ENCODE measurements around the gene COL2A1. TPM values are rescaled to one million over a fixed set of nuclear protein-coding genes. Genes with fewer than 3 reads are reported as not detected.

COL2A1 gene
- total RNA-seq, 2 experiments from 2014 or later = 0.04 TPM; not detected in 1

GRCh38 chr12:48036818-48037217 is 32.5 kb upstream of the COL2A1 start:
- Mint-ChIP-seq H3K4me1 (peaks cover 3% of the 10 kb centered on the region), H3K27ac (no peak overlapping the region), H3K27me3 (no peaks in the 10 kb centered on the region), H3K4me3 (no peak overlapping the region), H3K36me3 (no peaks in the 10 kb centered on the region), H3K9me3 (no peaks in the 10 kb centered on the region)
- DNase-seq = no peak

DNA sequence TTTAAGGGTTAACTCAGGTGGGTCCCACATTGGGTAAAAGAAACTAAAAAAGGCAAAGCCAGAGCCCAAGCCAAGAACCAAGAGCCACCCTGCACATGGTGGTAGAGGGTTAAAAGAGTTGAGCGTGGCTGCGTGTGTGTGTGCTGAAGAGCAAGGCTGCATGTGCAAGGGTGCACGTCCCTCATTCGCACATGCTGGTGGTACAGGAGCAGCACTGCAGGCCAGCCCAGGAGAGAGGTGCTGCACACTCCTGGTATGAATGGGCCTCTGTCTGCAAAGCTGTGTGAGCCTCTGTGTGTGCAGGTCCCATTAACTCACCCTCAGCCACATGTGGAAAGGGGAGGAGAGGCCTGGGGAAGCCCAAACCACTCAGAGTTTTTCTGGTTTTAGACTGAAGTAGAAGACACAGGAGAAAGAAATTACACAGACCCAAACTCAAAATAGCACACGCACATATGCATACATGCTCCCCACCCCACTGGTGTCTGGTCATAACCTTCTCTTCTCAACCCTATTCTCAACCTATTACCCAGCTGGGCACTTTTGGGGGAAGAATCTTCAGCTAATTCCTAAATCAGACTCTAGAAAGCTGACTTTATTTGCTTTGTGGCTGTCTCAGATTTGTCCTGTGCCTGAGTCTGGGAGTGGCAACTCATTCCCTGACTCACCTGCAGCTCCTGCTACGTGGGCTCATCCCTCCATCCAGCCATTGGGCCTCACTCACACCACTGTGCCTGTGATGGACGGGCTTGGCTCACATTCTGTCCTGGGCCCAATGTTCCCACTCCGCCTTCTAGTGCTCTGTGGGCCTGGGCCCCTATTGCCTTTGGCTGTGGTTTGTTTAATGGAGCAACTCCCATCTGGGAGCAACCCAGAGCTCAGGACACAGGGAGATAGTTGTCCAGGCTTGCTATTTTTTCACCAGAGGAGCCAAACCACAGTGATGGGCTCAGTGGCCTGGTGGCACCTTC is 30.8 kb upstream of the COL2A1 start:
- Mint-ChIP-seq H3K4me1 (peaks cover 3% of the 10 kb centered on the region), H3K4me3 (no peak overlapping the region)

GRCh38 chr12:48033451-48033850 is 29.2 kb upstream of the COL2A1 start:
- Mint-ChIP-seq H3K4me3 (no peak overlapping the region), H3K27me3 (no peaks in the 10 kb centered on the region), H3K27ac (no peak overlapping the region), H3K9me3 (no peaks in the 10 kb centered on the region), H3K4me1 (peaks cover 3% of the 10 kb centered on the region), H3K36me3 (no peaks in the 10 kb centered on the region)
- no peak for DNase-seq

More for the DNA sequence above, 30.8 kb upstream of the COL2A1 start:
- H3K9me3 Mint-ChIP-seq = no peaks in the 10 kb centered on the region
- H3K36me3 Mint-ChIP-seq = no peaks in the 10 kb centered on the region
- no peak for DNase-seq
- no peak overlapping the region for H3K27ac Mint-ChIP-seq
- H3K27me3 Mint-ChIP-seq = no peaks in the 10 kb centered on the region

GRCh38 chr12:48032597-48032996 is 28.3 kb upstream of the COL2A1 start:
- DNase-seq = no peak
- H3K27me3 Mint-ChIP-seq = no peaks in the 10 kb centered on the region
- no peaks in the 10 kb centered on the region for H3K36me3 Mint-ChIP-seq
- H3K27ac Mint-ChIP-seq = no peak overlapping the region
- H3K4me3 Mint-ChIP-seq = no peak overlapping the region
- H3K4me1 Mint-ChIP-seq = no peaks in the 10 kb centered on the region
- no peaks in the 10 kb centered on the region for H3K9me3 Mint-ChIP-seq

- H3K4me3 Mint-ChIP-seq = no peak overlapping the region
- H3K9me3 Mint-ChIP-seq = no peaks in the 10 kb centered on the region
- no peaks in the 10 kb centered on the region for H3K4me1 Mint-ChIP-seq
- no peaks in the 10 kb centered on the region for H3K36me3 Mint-ChIP-seq
- DNase-seq = no peak
- no peaks in the 10 kb centered on the region for H3K27me3 Mint-ChIP-seq
- no peak overlapping the region for H3K27ac Mint-ChIP-seq
Observed at GRCh38 chr12:48031135-48031960, 27.1 kb upstream of the COL2A1 start.

DNA sequence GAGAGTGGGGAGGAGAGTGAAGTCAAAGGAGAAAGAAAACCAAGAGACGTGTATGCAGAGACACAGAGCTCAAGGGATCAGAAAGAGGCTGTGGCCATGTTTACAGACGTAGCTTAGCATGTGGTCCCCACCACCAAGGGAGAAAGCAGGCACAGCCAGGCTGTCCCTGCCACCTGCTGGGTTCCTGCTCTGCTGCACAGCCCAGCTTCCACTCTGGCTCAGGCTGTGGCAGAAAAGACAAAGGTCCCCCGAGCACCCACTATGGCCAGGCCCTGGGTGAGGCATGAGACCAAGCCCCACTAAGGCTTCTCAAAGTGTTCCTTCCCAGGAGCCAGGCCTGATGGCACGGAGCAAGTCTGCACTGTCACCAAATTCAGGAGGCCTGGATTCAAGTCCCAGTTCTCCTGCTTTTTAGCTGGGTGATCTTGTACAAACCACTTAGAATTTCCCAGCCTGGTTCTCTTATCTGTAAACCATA is 25.9 kb upstream of the COL2A1 start:
- Mint-ChIP-seq H3K27me3 (no peaks in the 10 kb centered on the region), H3K4me3 (no peak overlapping the region), H3K9me3 (no peaks in the 10 kb centered on the region), H3K4me1 (no peaks in the 10 kb centered on the region), H3K27ac (no peak overlapping the region), H3K36me3 (no peaks in the 10 kb centered on the region)
- no peak for DNase-seq

- Mint-ChIP-seq H3K9me3 (no peaks in the 10 kb centered on the region), H3K27ac (no peak overlapping the region), H3K36me3 (no peaks in the 10 kb centered on the region), H3K27me3 (no peaks in the 10 kb centered on the region), H3K4me1 (no peaks in the 10 kb centered on the region), H3K4me3 (no peak overlapping the region)
- no peak for DNase-seq
Observed at GRCh38 chr12:48029491-48030172, 25.4 kb upstream of the COL2A1 start.

- H3K36me3 Mint-ChIP-seq = no peaks in the 10 kb centered on the region
- no peaks in the 10 kb centered on the region for H3K4me1 Mint-ChIP-seq
- no peak for DNase-seq
- no peaks in the 10 kb centered on the region for H3K9me3 Mint-ChIP-seq
- no peak overlapping the region for H3K27ac Mint-ChIP-seq
- H3K27me3 Mint-ChIP-seq = no peaks in the 10 kb centered on the region
- no peak overlapping the region for H3K4me3 Mint-ChIP-seq
Observed at GRCh38 chr12:48028541-48029431, 24.5 kb upstream of the COL2A1 start.

GRCh38 chr12:48027183-48028002 is 23.1 kb upstream of the COL2A1 start:
- Mint-ChIP-seq H3K27ac (no peak overlapping the region), H3K9me3 (no peaks in the 10 kb centered on the region), H3K4me1 (no peaks in the 10 kb centered on the region), H3K27me3 (no peaks in the 10 kb centered on the region), H3K36me3 (no peaks in the 10 kb centered on the region), H3K4me3 (no peak overlapping the region)
- no peak for DNase-seq

DNA sequence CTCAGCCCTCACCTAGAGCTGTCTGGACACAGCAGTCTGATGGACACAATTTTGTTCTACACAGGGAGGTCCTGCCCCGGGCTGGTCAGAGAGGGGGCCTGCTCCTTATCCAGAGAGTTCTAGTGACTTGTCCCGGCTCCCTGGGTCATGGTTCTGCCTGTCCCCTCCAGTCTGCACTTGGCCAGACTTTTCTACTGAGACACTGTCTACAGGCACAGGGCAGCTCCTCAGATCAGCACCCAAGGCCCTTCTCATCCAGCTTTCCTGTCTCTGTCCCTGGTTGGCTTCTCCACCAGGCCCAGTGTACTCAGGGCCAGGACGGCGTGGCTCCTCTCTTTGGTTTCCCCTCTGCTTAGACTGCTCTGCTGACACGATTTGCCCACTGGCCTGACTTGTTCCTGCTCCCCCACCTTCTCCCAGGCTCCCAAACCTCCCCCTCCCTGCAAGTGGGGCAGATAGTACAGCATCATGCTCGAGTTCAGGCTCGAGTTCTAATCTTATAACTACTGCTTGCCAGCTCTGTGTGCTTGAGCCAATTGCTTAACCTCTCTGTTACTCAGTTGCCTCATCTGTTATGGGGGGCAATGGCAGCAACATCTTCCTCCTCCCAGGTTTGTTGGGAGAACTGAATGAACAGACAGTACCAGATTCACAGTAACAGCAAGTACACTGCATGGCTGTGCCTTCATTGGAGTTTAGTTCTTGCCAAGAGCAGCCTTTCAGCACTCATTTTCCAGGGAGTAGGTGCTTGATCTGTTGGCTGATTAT is 22.0 kb upstream of the COL2A1 start:
- Mint-ChIP-seq H3K27ac (peak overlapping the region; percentile 35), H3K27me3 (peaks cover 7% of the 10 kb centered on the region), H3K4me1 (no peaks in the 10 kb centered on the region), H3K36me3 (no peaks in the 10 kb centered on the region), H3K9me3 (no peaks in the 10 kb centered on the region), H3K4me3 (no peak overlapping the region)
- DNase-seq = no peak

- peaks cover 12% of the 10 kb centered on the region for H3K27me3 Mint-ChIP-seq
- no peak overlapping the region for H3K27ac Mint-ChIP-seq
- H3K4me3 Mint-ChIP-seq = no peak overlapping the region
- no peak for DNase-seq
- no peaks in the 10 kb centered on the region for H3K36me3 Mint-ChIP-seq
- no peaks in the 10 kb centered on the region for H3K9me3 Mint-ChIP-seq
- H3K4me1 Mint-ChIP-seq = no peaks in the 10 kb centered on the region
Observed at GRCh38 chr12:48025281-48025680, 21.0 kb upstream of the COL2A1 start.

GRCh38 chr12:48024735-48025134 is 20.5 kb upstream of the COL2A1 start:
- Mint-ChIP-seq H3K27ac (no peak overlapping the region), H3K9me3 (no peaks in the 10 kb centered on the region), H3K4me3 (no peak overlapping the region), H3K4me1 (no peaks in the 10 kb centered on the region), H3K36me3 (no peaks in the 10 kb centered on the region), H3K27me3 (peaks cover 12% of the 10 kb centered on the region)
- no peak for DNase-seq

DNA sequence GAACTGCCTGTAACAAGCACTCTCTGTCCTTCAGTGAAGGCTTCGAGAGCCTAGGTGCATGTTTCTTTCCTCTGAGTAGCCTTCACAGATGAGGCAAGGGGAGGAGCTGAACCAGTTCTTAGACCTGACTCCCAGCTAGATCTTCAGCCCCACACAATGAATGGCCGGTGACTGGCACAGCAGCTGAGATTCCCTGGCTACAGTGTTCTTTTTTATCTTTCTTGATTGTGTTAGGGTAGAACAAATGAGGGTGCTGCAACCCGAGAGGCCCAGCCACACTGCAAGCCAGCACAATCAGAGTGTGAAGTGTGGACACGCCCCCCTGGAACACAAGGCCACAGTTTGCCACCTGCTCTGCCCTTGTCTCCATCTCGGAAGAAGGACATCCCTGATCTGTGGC is 19.1 kb upstream of the COL2A1 start:
- no peaks in the 10 kb centered on the region for H3K4me1 Mint-ChIP-seq
- no peak for DNase-seq
- H3K4me3 Mint-ChIP-seq = no peak overlapping the region
- no peaks in the 10 kb centered on the region for H3K36me3 Mint-ChIP-seq
- peaks cover 20% of the 10 kb centered on the region for H3K27me3 Mint-ChIP-seq
- H3K27ac Mint-ChIP-seq = no peak overlapping the region
- no peaks in the 10 kb centered on the region for H3K9me3 Mint-ChIP-seq

All from activated naive CD8-positive, alpha-beta T cell treated with anti-CD3 and anti-CD28 coated beads for 36 hours (primary cell).